Naive B cell (primary cell): ENCODE measurements around the gene PTGR1. TPM values are rescaled to one million over a fixed set of nuclear protein-coding genes. Genes with fewer than 3 reads are reported as not detected.
"Not testable (repeated sequence)": the region's sequence is repeated elsewhere in the genome, so short reads cannot be mapped to it uniquely, and the experiment has no call there.

ENCODE experiments used
- ATAC-seq, 2 donors: fragments of 150-1000 bp; cut with Tn5 transposase; 2 replicates each; pipeline ENCODE4 v1.10.0; 2021; ENCODE audit warnings: low read depth in 2 of 2, mild to moderate bottlenecking in 2 of 2, moderate library complexity in 2 of 2
- DNase-seq: peaks from one replicate; pipeline ENCODE4 v3.0.0; 2022
- H3K27ac Mint-ChIP-seq, 6 donors: one replicate each; pipeline ENCODE4 v1.8.0; 2020 to 2022; ENCODE audit warnings: mild to moderate bottlenecking in 6 of 6, mixed read lengths in 6 of 6, moderate library complexity in 5 of 6, inconsistent platforms in 2 of 6
- H3K27me3 Mint-ChIP-seq, 3 donors: one replicate each; pipeline ENCODE4 v1.8.0; 2021 to 2022; ENCODE audit warnings: mixed read lengths in 3 of 3, mild to moderate bottlenecking in 1 of 3
- H3K36me3 Mint-ChIP-seq, 2 donors: one replicate each; pipeline ENCODE4 v1.8.0; 2020 to 2022; ENCODE audit warnings: mixed read lengths in 2 of 2, inconsistent platforms in 1 of 2, mild to moderate bottlenecking in 1 of 2
- H3K4me1 Mint-ChIP-seq, 3 donors: one replicate each; pipeline ENCODE4 v1.8.0; 2020 to 2022; ENCODE audit warnings: mixed read lengths in 3 of 3, inconsistent platforms in 1 of 3, mild to moderate bottlenecking in 1 of 3, moderate library complexity in 1 of 3
- H3K4me3 Mint-ChIP-seq, 8 donors: one replicate each; pipeline ENCODE4 v1.8.0; 2020 to 2022; ENCODE audit warnings: mild to moderate bottlenecking in 8 of 8, mixed read lengths in 8 of 8, moderate library complexity in 8 of 8, inconsistent platforms in 2 of 8
- H3K9me3 Mint-ChIP-seq, 7 donors: one replicate each; pipeline ENCODE4 v1.8.0; 2020 to 2022; ENCODE audit warnings: mixed read lengths in 7 of 7, mild to moderate bottlenecking in 5 of 7, inconsistent platforms in 2 of 7, moderate library complexity in 1 of 7
- polyA plus RNA-seq, 6 donors: library from polyadenylated mRNA; unstranded; fragments of 300-500 nt; fragmentation: Illumina TruSeq; gene quantifications; one replicate each; pipeline ENCODE4 v1.2.3, GENCODE V29; 2021; ENCODE audit warnings: low read depth in 6 of 6

Gene PTGR1
- polyA plus RNA-seq, 6 donors from 2014 or later, result 0.32 TPM; not detected in 5

DNA sequence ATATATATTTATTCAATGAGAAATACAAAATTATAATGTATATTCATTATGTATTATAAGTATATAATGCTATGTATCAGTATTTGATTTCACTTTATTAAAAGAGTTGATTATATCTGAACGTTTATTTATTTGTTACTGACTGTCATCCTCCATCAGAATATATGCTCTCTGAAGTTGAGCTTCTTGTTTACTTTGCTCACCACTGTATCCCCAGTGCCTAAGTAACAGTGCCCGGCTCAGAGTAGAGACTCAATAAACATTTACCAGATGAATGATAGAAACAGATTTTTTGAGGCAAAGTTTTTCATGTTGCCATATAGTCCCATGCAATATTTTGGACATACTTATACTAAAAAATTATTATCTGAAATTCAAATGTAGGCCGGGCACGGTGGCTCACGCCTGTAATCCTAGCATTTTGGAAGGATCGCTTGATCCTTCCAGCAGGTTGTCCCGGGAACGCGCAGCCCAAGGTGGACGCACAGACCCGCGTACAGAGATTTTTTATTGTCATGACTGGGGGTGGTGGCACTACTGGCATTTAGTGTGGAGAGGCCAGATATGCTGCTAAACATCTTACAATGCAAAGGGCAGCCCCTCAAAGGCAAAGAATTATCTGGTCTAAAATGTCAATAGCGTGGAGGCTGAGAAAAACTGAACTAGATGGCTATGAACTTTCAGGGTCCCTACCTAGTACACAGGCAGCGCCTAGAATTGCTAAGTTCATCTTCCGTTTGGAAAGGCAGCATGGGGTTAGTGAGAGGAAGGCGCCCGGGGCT lies 30.9 kb upstream of the PTGR1 start:
- Mint-ChIP-seq H3K9me3 (no peaks in the 10 kb centered on the region), H3K4me1 (peaks cover 18 to 36% (median 34%) of the 10 kb centered on the region in 3 donors), H3K36me3 (no peaks in the 10 kb centered on the region), H3K4me3 (peak overlapping the region; percentile 95 to 100 (median 97)), H3K27me3 (no peaks in the 10 kb centered on the region), H3K27ac (peak overlapping the region in 5 of 6 donors; percentile 74 to 97 (median 93))
- DNase-seq (no peak), ATAC-seq (peak; percentile 21 to 24)

- ATAC-seq (no peak), DNase-seq (no peak)
- no peak overlapping the region for H3K27ac Mint-ChIP-seq
- H3K9me3 Mint-ChIP-seq, result no peaks in the 10 kb centered on the region
- H3K27me3 Mint-ChIP-seq, result peaks cover 0 to 6% (median 5%) of the 10 kb centered on the region in 3 donors
- peaks cover 12 to 27% (median 27%) of the 10 kb centered on the region in 3 donors for H3K4me1 Mint-ChIP-seq
- peak overlapping the region in 1 of 8 donors; percentile 22 for H3K4me3 Mint-ChIP-seq
- no peaks in the 10 kb centered on the region for H3K36me3 Mint-ChIP-seq
Measured at GRCh38 chr9:111628411-111628810, 29.0 kb upstream of the PTGR1 start.

DNA sequence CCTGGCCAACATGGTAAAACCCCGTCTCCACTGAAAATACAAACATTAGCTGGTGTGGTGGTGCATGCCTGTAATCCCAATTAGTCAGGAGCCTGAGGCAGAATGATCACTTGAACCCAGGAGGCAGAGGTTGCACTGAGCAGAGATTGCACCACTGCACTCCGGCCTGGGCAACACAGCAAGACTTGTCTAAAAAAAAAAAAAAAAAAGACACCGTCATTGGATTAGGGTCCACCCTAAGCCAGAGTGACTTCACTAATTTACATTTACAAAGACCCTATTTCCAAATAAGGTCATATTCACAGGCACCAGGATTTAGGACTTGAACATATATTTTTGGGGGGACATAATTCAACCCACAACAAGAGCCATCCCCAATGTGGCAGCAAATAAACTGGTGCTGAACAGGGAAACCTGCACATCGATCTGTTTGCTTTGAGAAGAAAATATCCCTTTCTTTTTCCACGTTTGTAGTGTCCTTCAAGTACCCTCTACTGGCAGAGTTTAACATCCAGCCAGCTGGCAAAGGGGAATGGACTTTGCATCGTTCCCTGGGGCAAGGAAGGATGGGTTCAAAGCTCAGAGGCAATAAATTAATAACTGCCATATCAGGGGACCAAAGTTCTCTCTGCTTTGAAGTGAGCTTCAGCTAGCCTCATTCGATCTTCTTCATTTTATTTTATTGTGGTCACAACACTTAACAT lies 28.0 kb upstream of the PTGR1 start:
- no peak for ATAC-seq
- no peak for DNase-seq
- H3K27ac Mint-ChIP-seq, result no peak overlapping the region
- H3K4me3 Mint-ChIP-seq, result no peak overlapping the region
- peaks cover 5 to 7% (median 6%) of the 10 kb centered on the region in 3 donors for H3K27me3 Mint-ChIP-seq
- H3K9me3 Mint-ChIP-seq, result no peaks in the 10 kb centered on the region
- peaks cover 7 to 17% (median 17%) of the 10 kb centered on the region in 3 donors for H3K4me1 Mint-ChIP-seq
- no peaks in the 10 kb centered on the region for H3K36me3 Mint-ChIP-seq

DNA sequence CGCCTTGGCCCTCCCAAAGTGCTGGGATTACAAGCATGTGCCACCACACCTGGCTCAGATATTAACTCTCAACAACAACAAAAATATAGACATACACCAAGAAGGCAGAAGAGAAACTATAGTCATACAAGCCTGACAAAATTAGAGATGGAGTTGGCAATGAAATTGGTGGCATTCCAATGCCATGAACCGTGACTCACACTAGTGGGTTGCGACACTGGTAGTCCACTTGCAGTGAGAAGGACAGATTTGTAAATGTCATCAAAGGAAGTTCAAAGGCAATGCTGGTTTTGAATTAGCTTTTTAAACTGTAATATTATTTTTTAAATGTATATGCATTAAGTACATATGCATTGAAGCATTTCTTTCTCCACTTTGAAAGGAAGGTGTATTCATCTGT lies 23.2 kb upstream of the PTGR1 start:
- H3K9me3 Mint-ChIP-seq, result no peaks in the 10 kb centered on the region
- no peak for DNase-seq
- no peak for ATAC-seq
- no peaks in the 10 kb centered on the region for H3K4me1 Mint-ChIP-seq
- H3K27me3 Mint-ChIP-seq, result peaks cover 12 to 21% (median 13%) of the 10 kb centered on the region in 3 donors
- H3K36me3 Mint-ChIP-seq, result no peaks in the 10 kb centered on the region
- H3K27ac Mint-ChIP-seq, result no peak overlapping the region
- no peak overlapping the region for H3K4me3 Mint-ChIP-seq

DNA sequence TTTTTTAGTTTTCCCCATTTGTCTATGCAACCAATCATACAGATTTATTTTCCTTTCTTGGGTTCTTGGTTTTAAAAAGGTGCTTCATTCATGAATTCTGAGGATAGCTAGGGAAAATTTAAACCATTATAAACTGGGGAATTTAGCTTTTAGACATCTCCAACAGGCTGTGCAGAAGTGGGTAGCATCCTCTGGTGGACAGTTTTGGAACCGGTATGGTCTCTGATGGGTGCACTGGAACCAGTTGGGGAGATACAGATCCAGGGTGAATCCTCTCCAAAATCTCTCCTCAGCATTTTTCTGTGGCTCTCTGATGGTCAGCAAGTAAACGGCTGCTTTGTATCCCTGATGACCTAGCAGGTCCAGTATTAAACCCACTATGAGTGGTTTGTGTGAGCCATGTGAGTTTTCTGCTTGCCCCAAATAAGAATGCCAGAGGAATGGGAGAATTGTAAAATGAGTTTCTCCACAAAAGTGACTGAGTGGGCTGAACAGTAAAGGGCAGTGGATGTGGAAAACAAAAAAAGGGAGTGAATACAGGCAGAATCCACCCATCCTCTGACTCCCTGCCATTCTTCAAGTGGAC lies 22.5 kb upstream of the PTGR1 start:
- no peak for DNase-seq
- peak; percentile 33 to 52 for ATAC-seq
- Mint-ChIP-seq H3K27me3 (peaks cover 12 to 21% (median 13%) of the 10 kb centered on the region in 3 donors), H3K9me3 (no peaks in the 10 kb centered on the region), H3K36me3 (no peaks in the 10 kb centered on the region), H3K4me3 (no peak overlapping the region), H3K27ac (no peak overlapping the region), H3K4me1 (no peaks in the 10 kb centered on the region)

- ATAC-seq, H3K9me3 Mint-ChIP-seq, DNase-seq, H3K4me1 Mint-ChIP-seq, H3K27ac Mint-ChIP-seq, H3K36me3 Mint-ChIP-seq, H3K4me3 Mint-ChIP-seq: not testable (repeated sequence)
- H3K27me3 Mint-ChIP-seq, result peaks cover 37 to 43% (median 37%) of the 10 kb centered on the region in 3 donors
Measured at GRCh38 chr9:111617349-111617748, 17.9 kb upstream of the PTGR1 start.

DNA sequence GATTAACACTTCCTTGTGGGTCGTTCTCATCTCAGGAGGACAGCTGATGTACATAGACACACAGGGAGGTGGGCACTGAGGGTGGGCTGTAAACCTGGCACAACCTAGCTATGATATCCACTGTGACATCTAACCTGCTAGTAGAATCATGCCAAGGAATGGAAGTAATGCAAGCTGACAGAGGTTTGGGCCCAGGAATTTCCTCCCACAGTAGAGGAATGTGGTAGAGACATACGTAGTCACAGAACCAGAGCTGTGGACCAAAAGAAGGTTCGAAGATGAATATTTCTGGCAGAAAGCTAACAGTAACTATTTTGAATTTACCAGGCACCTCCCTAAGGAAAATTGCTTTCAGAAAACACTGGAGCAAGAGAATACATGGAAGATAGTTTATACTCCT lies 16.5 kb upstream of the PTGR1 start:
- no peak overlapping the region for H3K4me3 Mint-ChIP-seq
- H3K27me3 Mint-ChIP-seq, result peaks cover 28 to 50% (median 46%) of the 10 kb centered on the region in 3 donors
- no peaks in the 10 kb centered on the region for H3K4me1 Mint-ChIP-seq
- H3K9me3 Mint-ChIP-seq, result no peaks in the 10 kb centered on the region
- no peaks in the 10 kb centered on the region for H3K36me3 Mint-ChIP-seq
- DNase-seq (no peak), ATAC-seq (no peak)
- H3K27ac Mint-ChIP-seq, result no peak overlapping the region

DNA sequence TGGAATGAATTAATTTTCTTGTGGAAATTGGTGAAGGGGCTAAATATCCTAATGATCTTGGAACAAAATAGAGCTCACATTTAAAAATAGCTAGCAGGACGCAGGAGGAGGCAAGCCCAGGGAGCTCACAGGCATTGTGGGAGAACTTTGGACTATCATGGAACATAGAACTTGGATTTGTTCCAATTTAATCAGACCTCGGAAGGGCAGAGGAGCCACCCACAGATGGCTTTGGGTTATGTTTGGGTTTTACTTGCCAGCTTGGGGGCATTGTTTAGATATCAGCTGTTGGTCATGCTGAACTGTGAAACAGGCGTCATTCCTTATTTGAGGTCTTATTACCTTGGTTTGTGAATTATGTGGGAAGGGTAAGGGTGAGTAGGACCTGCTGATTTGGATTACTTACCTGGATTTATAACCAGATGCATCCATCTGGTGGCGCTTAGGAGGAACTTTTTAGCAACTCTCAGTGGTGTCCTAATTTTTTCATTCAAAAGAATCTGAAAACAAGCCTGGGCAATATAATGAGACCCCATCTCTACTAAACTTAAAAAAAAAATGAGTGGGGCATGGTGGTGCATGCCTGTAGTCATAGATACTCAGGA lies 14.1 kb upstream of the PTGR1 start:
- H3K4me3 Mint-ChIP-seq, result no peak overlapping the region
- DNase-seq (no peak), ATAC-seq (no peak)
- H3K27ac Mint-ChIP-seq, result no peak overlapping the region
- H3K9me3 Mint-ChIP-seq, result no peaks in the 10 kb centered on the region
- no peaks in the 10 kb centered on the region for H3K4me1 Mint-ChIP-seq
- H3K27me3 Mint-ChIP-seq, result peaks cover 36 to 71% (median 69%) of the 10 kb centered on the region in 3 donors
- no peaks in the 10 kb centered on the region for H3K36me3 Mint-ChIP-seq

- H3K4me1 Mint-ChIP-seq, result no peaks in the 10 kb centered on the region
- no peaks in the 10 kb centered on the region for H3K36me3 Mint-ChIP-seq
- no peak overlapping the region for H3K27ac Mint-ChIP-seq
- ATAC-seq, result no peak
- no peak overlapping the region for H3K4me3 Mint-ChIP-seq
- no peaks in the 10 kb centered on the region for H3K9me3 Mint-ChIP-seq
- DNase-seq, result no peak
- H3K27me3 Mint-ChIP-seq, result peaks cover 37 to 73% (median 62%) of the 10 kb centered on the region in 3 donors
Measured at GRCh38 chr9:111610845-111611244, 11.4 kb upstream of the PTGR1 start.

DNA sequence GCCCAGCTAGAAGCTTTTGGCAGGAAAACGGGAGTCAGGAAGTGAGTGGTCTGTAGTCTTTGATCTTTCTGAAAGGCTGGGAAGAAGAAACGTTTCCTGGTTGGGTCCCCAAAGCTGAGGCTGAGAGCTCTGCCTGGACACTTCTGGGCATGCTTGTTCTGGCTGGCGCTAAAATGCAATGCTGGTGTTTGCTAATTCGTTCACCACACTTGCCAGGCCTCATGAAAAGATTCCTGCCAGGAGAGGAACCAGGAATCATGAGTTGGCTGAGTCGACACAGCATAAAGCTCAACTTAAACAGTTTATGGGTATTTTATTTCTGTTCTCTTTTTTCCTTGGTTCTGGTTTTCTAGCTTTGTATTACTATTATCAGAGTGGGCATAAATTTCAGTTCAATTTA lies 10.7 kb upstream of the PTGR1 start:
- Mint-ChIP-seq H3K4me3 (no peak overlapping the region), H3K27ac (no peak overlapping the region), H3K36me3 (no peaks in the 10 kb centered on the region), H3K4me1 (no peaks in the 10 kb centered on the region), H3K27me3 (peaks cover 38 to 66% (median 60%) of the 10 kb centered on the region in 3 donors), H3K9me3 (no peaks in the 10 kb centered on the region)
- DNase-seq (no peak), ATAC-seq (no peak)

DNA sequence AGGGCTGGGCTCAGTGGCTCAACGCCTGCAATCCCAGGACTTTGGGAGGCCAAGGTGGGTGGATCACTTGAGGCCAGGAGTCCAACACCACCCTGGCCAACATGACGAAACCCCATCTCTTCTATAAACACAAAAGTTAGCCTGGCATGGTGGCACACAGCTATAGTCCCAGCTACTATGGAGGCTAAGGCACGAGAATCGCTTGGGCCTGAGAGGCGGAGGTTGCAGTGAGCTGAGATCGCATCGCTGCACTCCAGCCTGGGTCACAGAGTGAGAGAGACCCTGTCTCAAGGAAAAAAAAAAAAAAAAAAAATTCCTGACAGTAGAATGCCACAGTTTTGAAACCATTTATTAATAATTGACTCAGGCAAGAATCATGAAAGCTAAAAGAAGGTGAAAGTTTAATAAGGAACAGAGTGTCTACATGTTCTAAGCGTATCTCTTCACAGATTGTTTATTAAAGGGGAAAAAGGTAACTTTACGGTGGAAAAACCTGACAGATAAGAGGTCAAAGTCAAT lies 5.7 kb upstream of the PTGR1 start:
- Mint-ChIP-seq H3K36me3 (no peaks in the 10 kb centered on the region), H3K4me1 (peaks cover 0 to 1% (median 0%) of the 10 kb centered on the region in 3 donors), H3K27ac (no peak overlapping the region), H3K27me3 (peaks cover 30 to 41% (median 37%) of the 10 kb centered on the region in 3 donors), H3K9me3 (no peaks in the 10 kb centered on the region), H3K4me3 (no peak overlapping the region)
- ATAC-seq (no peak), DNase-seq (no peak)

DNA sequence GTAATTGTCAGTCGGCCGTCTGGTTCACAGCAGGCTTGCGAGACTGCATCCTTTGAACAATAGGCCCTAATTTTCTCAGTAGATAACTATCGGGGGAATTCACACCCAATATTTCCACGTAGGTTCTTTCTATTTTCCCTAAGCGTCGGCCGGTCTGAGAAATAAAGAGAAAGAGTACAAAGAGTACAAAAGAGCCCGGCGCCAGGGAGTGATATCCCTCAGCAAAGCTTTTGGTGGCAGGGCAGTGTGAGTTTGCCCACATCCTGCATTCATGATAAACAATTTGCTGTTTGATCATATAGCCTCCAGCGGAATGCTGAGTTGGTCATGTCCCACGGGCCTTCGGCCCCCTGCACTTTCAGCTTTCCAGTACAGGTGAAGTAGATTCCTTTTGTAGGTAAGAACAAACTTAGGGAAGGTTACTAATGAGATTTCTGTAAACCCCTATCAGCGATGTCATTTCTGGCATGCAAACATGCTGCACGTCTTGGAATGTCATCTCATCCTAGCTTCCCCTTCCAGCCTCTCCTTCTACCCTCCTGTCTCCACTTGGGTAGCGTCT lies 4.7 kb upstream of the PTGR1 start:
- H3K9me3 Mint-ChIP-seq, result no peaks in the 10 kb centered on the region
- ATAC-seq (no peak), DNase-seq (no peak)
- H3K27me3 Mint-ChIP-seq, result peaks cover 30 to 44% (median 37%) of the 10 kb centered on the region in 3 donors
- peak overlapping the region in 1 of 6 donors; percentile 23 for H3K27ac Mint-ChIP-seq
- H3K4me1 Mint-ChIP-seq, result peaks cover 6 to 9% (median 7%) of the 10 kb centered on the region in 3 donors
- no peaks in the 10 kb centered on the region for H3K36me3 Mint-ChIP-seq
- no peak overlapping the region for H3K4me3 Mint-ChIP-seq

- DNase-seq (no peak), ATAC-seq (no peak)
- no peaks in the 10 kb centered on the region for H3K9me3 Mint-ChIP-seq
- no peak overlapping the region for H3K4me3 Mint-ChIP-seq
- no peak overlapping the region for H3K27ac Mint-ChIP-seq
- no peaks in the 10 kb centered on the region for H3K36me3 Mint-ChIP-seq
- peaks cover 14 to 18% (median 15%) of the 10 kb centered on the region in 3 donors for H3K4me1 Mint-ChIP-seq
- H3K27me3 Mint-ChIP-seq, result peaks cover 30 to 48% (median 41%) of the 10 kb centered on the region in 3 donors
Measured at GRCh38 chr9:111603041-111603440, 3.6 kb upstream of the PTGR1 start.
